Thoracic aorta (tissue), 2 donors: Measurements from ENCODE around the gene TIMP1. TPM values are rescaled to one million over a fixed set of nuclear protein-coding genes. Genes with fewer than 3 reads are reported as not detected.

Experiments used
- ATAC-seq: fragments of 150-250 bp; one replicate; pipeline ENCODE4 v1.8.0; 2017; ENCODE audit warnings: low read depth; ENCODE audit not compliant: insufficient number of reproducible peaks, low FRiP score
- DNase-seq: peaks from one replicate; pipeline ENCODE4 v3.0.0-alpha.2; 2020; ENCODE audit warnings: low spot score
- H3K27ac ChIP-seq, 2 donors: fragments of 200-600 bp; sonication (generic); 1 replicate in 1 of 2; 2 replicates in 1 of 2; pipeline ENCODE4 v1.5.1; 2016; ENCODE audit warnings: mild to moderate bottlenecking in 2 of 2, moderate library complexity in 2 of 2
- H3K27me3 ChIP-seq: fragments of 200-600 bp; sonication (generic); replicated peaks from 2 replicates; pipeline ENCODE4 v1.6.0; 2016; ENCODE audit warnings: mild to moderate bottlenecking; ENCODE audit not compliant: insufficient read depth
- H3K36me3 ChIP-seq: fragments of 200-600 bp; sonication (generic); one replicate; pipeline ENCODE4 v1.5.1; 2016
- H3K4me1 ChIP-seq, 2 donors: fragments of 200-600 bp; sonication (generic); 1 replicate in 1 of 2; 2 replicates in 1 of 2; pipeline versions ENCODE4 v1.5.1 to v1.6.0; 2016; ENCODE audit warnings: low read depth in 2 of 2, mild to moderate bottlenecking in 1 of 2; ENCODE audit not compliant: control insufficient read depth in 1 of 2
- H3K4me3 ChIP-seq: fragments of 200-600 bp; sonication (generic); 2 replicates; pipeline ENCODE4 v1.5.1; 2016; ENCODE audit warnings: mild to moderate bottlenecking
- H3K9me3 ChIP-seq: fragments of 200-600 bp; sonication (generic); 2 replicates; pipeline ENCODE4 v1.5.1; 2016
- total RNA-seq, 2 donors: library from RNA; depleted of rRNA; stranded (reverse); fragments of >200 nt; gene quantifications; one replicate each; pipeline versions ENCODE4 v1.1.0 to v1.2.3, GENCODE V29; 2016
- TF ChIP-seq, protein P1 (sequence below): fragments of 200-600 bp; sonication (generic); IDR thresholded peaks from one replicate; pipeline ENCODE4 v1.5.1; 2019; ENCODE audit warnings: antibody characterized with exemption

The TIMP1 gene
- total RNA-seq, 2 donors from 2014 or later: 635 to 1,379 TPM

- Histone ChIP-seq H3K27me3 (no peaks in the 10 kb centered on the region), H3K4me3 (peak overlapping the region; percentile 88), H3K9me3 (no peaks in the 10 kb centered on the region), H3K36me3 (peaks cover 5% of the 10 kb centered on the region), H3K27ac (peak overlapping the region; percentile 91 to 93), H3K4me1 (peaks cover 3 to 21% of the 10 kb centered on the region in 2 donors)
- TF ChIP-seq, protein P1, sequence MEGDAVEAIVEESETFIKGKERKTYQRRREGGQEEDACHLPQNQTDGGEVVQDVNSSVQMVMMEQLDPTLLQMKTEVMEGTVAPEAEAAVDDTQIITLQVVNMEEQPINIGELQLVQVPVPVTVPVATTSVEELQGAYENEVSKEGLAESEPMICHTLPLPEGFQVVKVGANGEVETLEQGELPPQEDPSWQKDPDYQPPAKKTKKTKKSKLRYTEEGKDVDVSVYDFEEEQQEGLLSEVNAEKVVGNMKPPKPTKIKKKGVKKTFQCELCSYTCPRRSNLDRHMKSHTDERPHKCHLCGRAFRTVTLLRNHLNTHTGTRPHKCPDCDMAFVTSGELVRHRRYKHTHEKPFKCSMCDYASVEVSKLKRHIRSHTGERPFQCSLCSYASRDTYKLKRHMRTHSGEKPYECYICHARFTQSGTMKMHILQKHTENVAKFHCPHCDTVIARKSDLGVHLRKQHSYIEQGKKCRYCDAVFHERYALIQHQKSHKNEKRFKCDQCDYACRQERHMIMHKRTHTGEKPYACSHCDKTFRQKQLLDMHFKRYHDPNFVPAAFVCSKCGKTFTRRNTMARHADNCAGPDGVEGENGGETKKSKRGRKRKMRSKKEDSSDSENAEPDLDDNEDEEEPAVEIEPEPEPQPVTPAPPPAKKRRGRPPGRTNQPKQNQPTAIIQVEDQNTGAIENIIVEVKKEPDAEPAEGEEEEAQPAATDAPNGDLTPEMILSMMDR: no peak
- DNase-seq: no peak
- ATAC-seq: no peak
These were observed 20.5 kb upstream of the TIMP1 start for GRCh38 chrX:47561659-47562151.

GRCh38 chrX:47562615-47563243 lies 19.5 kb upstream of the TIMP1 start:
- ATAC-seq (no peak), DNase-seq (no peak)
- Histone ChIP-seq H3K36me3 (peaks cover 10% of the 10 kb centered on the region), H3K4me3 (peak overlapping the region; percentile 88), H3K9me3 (no peaks in the 10 kb centered on the region), H3K27ac (no peak overlapping the region), H3K4me1 (peaks cover 3 to 21% of the 10 kb centered on the region in 2 donors), H3K27me3 (no peaks in the 10 kb centered on the region)
- TF ChIP-seq, protein P1: peak; percentile 13

DNA sequence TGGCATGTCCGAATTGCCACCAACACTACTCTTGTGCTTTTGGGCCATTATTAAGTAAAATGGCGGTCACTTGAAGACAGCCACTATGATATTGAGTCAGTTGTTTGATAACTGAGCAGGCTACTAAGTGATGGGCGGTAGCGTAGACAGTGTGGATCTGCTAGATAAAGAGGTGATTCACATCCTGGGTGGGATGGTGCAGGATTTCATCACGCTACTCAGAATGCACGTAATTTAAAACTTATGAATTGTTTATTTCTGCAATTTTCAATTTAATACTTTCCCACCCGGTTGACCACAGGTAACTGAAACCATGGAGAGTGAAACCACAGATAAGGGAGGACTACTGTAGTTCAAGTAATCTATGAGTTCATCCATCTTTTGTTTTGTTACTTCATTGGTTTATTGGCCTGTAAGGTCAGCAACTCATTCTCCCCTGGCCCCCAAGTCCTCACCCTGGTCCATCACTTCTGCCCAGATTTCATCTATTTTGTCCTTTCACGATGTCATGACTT lies 18.4 kb upstream of the TIMP1 start:
- DNase-seq (no peak), ATAC-seq (no peak)
- no peaks in the 10 kb centered on the region for H3K27me3 ChIP-seq
- H3K9me3 ChIP-seq: no peaks in the 10 kb centered on the region
- H3K36me3 ChIP-seq: peaks cover 13% of the 10 kb centered on the region
- H3K27ac ChIP-seq: no peak overlapping the region
- H3K4me1 ChIP-seq: peaks cover 3 to 21% of the 10 kb centered on the region in 2 donors
- no peak overlapping the region for H3K4me3 ChIP-seq
- TF ChIP-seq, protein P1: no peak

- ATAC-seq (no peak), DNase-seq (no peak)
- peaks cover 13% of the 10 kb centered on the region for H3K36me3 ChIP-seq
These were observed 17.7 kb upstream of the TIMP1 start for GRCh38 chrX:47564438-47565085.

DNA sequence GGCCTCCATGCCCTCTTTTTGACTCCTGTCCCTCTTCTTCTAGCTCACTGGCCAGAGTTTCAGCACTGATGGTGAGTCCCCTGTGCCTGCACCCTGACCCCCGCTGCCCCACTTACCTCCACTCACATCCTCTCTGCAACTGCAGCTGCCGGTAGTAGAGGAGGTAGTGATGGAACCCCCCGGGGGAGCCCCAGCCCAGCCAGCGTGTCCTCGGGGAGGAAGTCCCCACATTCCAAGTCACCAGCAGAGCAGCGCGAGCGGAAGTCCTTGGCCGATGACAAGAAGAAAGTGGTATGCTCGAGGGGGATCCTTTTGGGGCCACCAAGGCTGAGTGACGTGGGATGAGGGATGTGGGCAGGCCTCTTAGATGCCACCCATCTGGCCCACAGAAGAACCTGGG lies 15.4 kb upstream of the TIMP1 start:
- TF ChIP-seq, protein P1: no peak
- H3K27ac ChIP-seq: no peak overlapping the region
- DNase-seq (no peak), ATAC-seq (no peak)
- H3K9me3 ChIP-seq: no peaks in the 10 kb centered on the region
- H3K27me3 ChIP-seq: no peaks in the 10 kb centered on the region
- no peak overlapping the region for H3K4me3 ChIP-seq
- peaks cover 16% of the 10 kb centered on the region for H3K36me3 ChIP-seq
- H3K4me1 ChIP-seq: peaks cover 3 to 19% of the 10 kb centered on the region in 2 donors

More at GRCh38 chrX:47564438-47565085, 17.7 kb upstream of the TIMP1 start:
- TF ChIP-seq, protein P1: no peak
- no peaks in the 10 kb centered on the region for H3K27me3 ChIP-seq
- H3K9me3 ChIP-seq: no peaks in the 10 kb centered on the region
- no peak overlapping the region for H3K4me3 ChIP-seq
- no peak overlapping the region for H3K27ac ChIP-seq
- peaks cover 3 to 21% of the 10 kb centered on the region in 2 donors for H3K4me1 ChIP-seq
